MM.1S (cell line): ENCODE measurements around the gene KLF6.

Source experiments
- DNase-seq: peaks from one replicate; pipeline ENCODE4 v3.0.0-alpha.2; 2015
- H2AFZ ChIP-seq: fragments of 300-600 bp; sonication (generic); 2 replicates; pipeline ENCODE4 v1.6.0; 2016; ENCODE audit warnings: antibody characterized with exemption, low read length
- H3F3A ChIP-seq: fragments of 300-600 bp; sonication (generic); 2 replicates; pipeline ENCODE4 v1.6.1; 2016; ENCODE audit warnings: mild to moderate bottlenecking, antibody characterized with exemption, low read length, moderate library complexity, mixed read lengths; ENCODE audit not compliant: insufficient read depth
- H3K27ac ChIP-seq: fragments of 300-600 bp; sonication (generic); 2 replicates; pipeline ENCODE4 v1.5.1; 2016; ENCODE audit warnings: mild to moderate bottlenecking, low read length
- H3K27me3 ChIP-seq: fragments of 300-600 bp; sonication (generic); replicated peaks from 2 replicates; pipeline ENCODE4 v1.6.0; 2016; ENCODE audit warnings: low read length; ENCODE audit not compliant: insufficient read depth
- H3K36me3 ChIP-seq: fragments of 300-600 bp; sonication (generic); replicated peaks from 2 replicates; pipeline ENCODE4 v1.6.1; 2016; ENCODE audit warnings: mild to moderate bottlenecking, low read length, mixed read lengths; ENCODE audit not compliant: insufficient read depth
- H3K4me1 ChIP-seq: fragments of 300-600 bp; sonication (generic); 2 replicates; pipeline ENCODE4 v1.6.1; 2016; ENCODE audit warnings: low read length, mixed read lengths
- H3K4me2 ChIP-seq: fragments of 300-600 bp; sonication (generic); 2 replicates; pipeline ENCODE4 v1.6.0; 2016; ENCODE audit warnings: low read depth, low read length
- H3K4me3 ChIP-seq: fragments of 300-600 bp; sonication (generic); 2 replicates; pipeline ENCODE4 v1.5.1; 2016; ENCODE audit warnings: low read length, mixed read lengths
- H3K79me2 ChIP-seq: fragments of 300-600 bp; sonication (generic); 2 replicates; pipeline ENCODE4 v1.6.1; 2016; ENCODE audit warnings: mixed run types, low read length, mixed read lengths
- H3K9ac ChIP-seq: fragments of 300-600 bp; sonication (generic); 2 replicates; pipeline ENCODE4 v1.6.1; 2016; ENCODE audit warnings: low read length, mixed read lengths
- H3K9me2 ChIP-seq: fragments of 300-600 bp; sonication (generic); replicated peaks from 2 replicates; pipeline ENCODE4 v1.6.1; 2016; ENCODE audit warnings: mild to moderate bottlenecking, low read length, mixed read lengths; ENCODE audit not compliant: insufficient read depth
- H3K9me3 ChIP-seq: fragments of 300-600 bp; sonication (generic); replicated peaks from 2 replicates; pipeline ENCODE4 v1.6.1; 2016; ENCODE audit warnings: mild to moderate bottlenecking, low read length, mixed read lengths; ENCODE audit not compliant: insufficient read depth
- H4K20me1 ChIP-seq: fragments of 300-600 bp; sonication (generic); 2 replicates; pipeline ENCODE4 v1.6.1; 2016; ENCODE audit warnings: mild to moderate bottlenecking, low read length, moderate library complexity, mixed read lengths; ENCODE audit not compliant: insufficient read depth
- EZH2 ChIP-seq: fragments of 300-600 bp; sonication (generic); optimal IDR thresholded peaks from 2 replicates; pipeline ENCODE3; 2017; ENCODE audit warnings: low read depth, mild to moderate bottlenecking, antibody characterized with exemption, low read length, mixed read lengths
- EZH2phosphoT487 ChIP-seq: fragments of 300-600 bp; sonication (generic); IDR thresholded peaks from 2 replicates; pipeline ENCODE4 v1.6.1; 2018; ENCODE audit warnings: antibody characterized with exemption, low read length
- TF ChIP-seq, protein P1 (sequence below): fragments of 300-600 bp; sonication (generic); IDR thresholded peaks from 2 replicates; pipeline ENCODE4 v1.5.1; 2016; ENCODE audit warnings: antibody characterized with exemption, low read length, mixed read lengths

KLF6 gene

GRCh38 chr10:3781468-3782145 is 3.4 kb downstream of the KLF6 start:
- DNase-seq, result no peak
- H3K79me2 ChIP-seq, result peaks cover 76% of the 10 kb centered on the region
- peak overlapping the region; percentile 99; the same call in 1 of the 2 replicates for H3K27ac ChIP-seq

DNA sequence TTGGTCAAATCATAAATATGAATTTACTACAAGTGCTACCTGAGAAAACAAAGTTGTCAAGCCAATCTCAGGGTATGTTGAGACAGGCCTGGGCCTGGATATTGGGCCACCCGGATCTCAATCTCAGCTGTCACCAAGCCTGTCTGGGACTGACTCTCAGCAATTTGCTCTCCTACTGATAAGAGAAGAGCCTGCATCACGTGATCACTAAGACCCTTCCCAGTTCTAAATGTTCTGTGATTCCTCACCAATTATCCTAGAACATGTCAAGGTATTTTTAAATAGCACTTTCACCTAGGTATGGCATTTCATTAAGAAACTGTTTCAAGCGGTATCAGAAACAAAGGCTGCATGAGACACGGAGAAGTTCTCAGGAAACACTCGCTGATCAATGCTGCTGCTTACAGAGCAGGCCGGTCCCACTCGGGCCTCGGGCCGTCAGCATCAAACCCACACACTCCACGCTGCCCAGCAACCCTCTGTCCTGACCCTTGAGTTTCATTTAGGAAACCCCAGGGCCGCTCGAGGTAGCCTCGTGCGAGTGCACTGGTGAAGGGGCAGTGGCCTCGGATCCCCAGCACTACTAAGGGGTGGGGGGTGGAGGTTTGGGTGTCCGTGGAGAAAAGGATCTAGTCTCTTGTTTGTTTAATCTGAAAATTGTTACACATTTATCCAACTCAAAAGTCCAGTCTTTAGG is 4.1 kb downstream of the KLF6 start:
- Histone ChIP-seq H3K4me3 (no peak overlapping the region), H4K20me1 (peaks cover 14% of the 10 kb centered on the region; the same call in 1 of the 2 replicates), H3K27me3 (no peaks in the 10 kb centered on the region), H2AFZ (no peak overlapping the region), H3K9me2 (no peaks in the 10 kb centered on the region), H3K36me3 (peaks cover 55% of the 10 kb centered on the region), H3K4me2 (peak overlapping the region; percentile 78; the same call in 1 of the 2 replicates), H3K4me1 (peaks cover 22% of the 10 kb centered on the region), H3K79me2 (peaks cover 75% of the 10 kb centered on the region), H3F3A (peaks cover 80% of the 10 kb centered on the region), H3K27ac (no peak overlapping the region; the same call in 1 of the 2 replicates), H3K9me3 (no peaks in the 10 kb centered on the region), H3K9ac (no peak overlapping the region)
- TF ChIP-seq EZH2phosphoT487, result no peak
- TF ChIP-seq, protein P1, sequence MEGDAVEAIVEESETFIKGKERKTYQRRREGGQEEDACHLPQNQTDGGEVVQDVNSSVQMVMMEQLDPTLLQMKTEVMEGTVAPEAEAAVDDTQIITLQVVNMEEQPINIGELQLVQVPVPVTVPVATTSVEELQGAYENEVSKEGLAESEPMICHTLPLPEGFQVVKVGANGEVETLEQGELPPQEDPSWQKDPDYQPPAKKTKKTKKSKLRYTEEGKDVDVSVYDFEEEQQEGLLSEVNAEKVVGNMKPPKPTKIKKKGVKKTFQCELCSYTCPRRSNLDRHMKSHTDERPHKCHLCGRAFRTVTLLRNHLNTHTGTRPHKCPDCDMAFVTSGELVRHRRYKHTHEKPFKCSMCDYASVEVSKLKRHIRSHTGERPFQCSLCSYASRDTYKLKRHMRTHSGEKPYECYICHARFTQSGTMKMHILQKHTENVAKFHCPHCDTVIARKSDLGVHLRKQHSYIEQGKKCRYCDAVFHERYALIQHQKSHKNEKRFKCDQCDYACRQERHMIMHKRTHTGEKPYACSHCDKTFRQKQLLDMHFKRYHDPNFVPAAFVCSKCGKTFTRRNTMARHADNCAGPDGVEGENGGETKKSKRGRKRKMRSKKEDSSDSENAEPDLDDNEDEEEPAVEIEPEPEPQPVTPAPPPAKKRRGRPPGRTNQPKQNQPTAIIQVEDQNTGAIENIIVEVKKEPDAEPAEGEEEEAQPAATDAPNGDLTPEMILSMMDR, result no peak
- TF ChIP-seq EZH2, result no peak
- DNase-seq, result no peak

More at GRCh38 chr10:3781468-3782145, 3.4 kb downstream of the KLF6 start:
- no peaks in the 10 kb centered on the region for H3K9me2 ChIP-seq
- peak overlapping the region; percentile 78 for H3K4me2 ChIP-seq
- H3F3A ChIP-seq, result peaks cover 76% of the 10 kb centered on the region
- peak overlapping the region; percentile 98; the same call in 1 of the 2 replicates for H3K9ac ChIP-seq
- H2AFZ ChIP-seq, result no peak overlapping the region
- peaks cover 14% of the 10 kb centered on the region; the same call in 1 of the 2 replicates for H4K20me1 ChIP-seq
- TF ChIP-seq EZH2 (no peak), EZH2phosphoT487 (no peak)
- TF ChIP-seq, protein P1, result no peak
- H3K4me3 ChIP-seq, result peak overlapping the region; percentile 85; the same call in 1 of the 2 replicates
- no peaks in the 10 kb centered on the region for H3K27me3 ChIP-seq
- H3K9me3 ChIP-seq, result no peaks in the 10 kb centered on the region
- peaks cover 22% of the 10 kb centered on the region for H3K4me1 ChIP-seq
- H3K36me3 ChIP-seq, result peaks cover 55% of the 10 kb centered on the region

DNA sequence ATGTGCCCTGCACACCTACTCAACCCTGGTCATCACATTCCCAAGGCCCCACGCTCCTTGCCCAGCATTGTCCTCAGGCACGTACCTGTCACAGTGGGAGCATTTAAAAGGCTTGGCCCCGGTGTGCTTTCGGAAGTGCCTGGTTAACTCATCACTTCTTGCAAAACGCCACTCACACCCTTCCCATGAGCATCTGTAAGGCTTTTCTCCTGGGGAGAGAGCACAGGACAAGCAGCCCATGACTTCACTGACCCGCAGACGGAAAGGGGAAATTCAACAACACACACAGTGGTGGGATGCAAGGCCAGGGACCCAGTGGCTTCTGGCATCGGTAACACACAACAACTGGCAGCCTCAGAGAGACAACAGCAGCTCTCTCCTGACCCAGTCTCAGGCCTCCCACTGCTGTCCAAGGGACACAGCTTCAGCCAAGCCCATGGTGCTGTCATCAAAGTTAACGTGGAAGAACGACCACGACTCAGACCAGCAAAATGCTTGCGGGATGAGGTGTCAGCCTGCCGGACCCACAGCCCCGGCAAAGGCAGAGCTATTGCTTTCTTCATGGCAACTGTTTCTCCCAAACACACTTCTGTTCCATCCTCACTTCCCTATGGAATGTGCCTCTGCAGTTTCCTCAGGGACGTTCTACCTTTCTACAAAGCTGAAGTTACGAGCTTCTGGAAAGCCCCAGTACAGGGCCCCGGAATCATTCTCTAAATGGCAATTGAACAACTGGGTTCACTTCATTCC is 4.8 kb downstream of the KLF6 start:
- Histone ChIP-seq H2AFZ (no peak overlapping the region), H3K4me3 (no peak overlapping the region), H3K27me3 (no peaks in the 10 kb centered on the region), H3K4me2 (no peak overlapping the region), H3K4me1 (peaks cover 22% of the 10 kb centered on the region), H3K36me3 (peaks cover 55% of the 10 kb centered on the region), H3K79me2 (peaks cover 72% of the 10 kb centered on the region), H3F3A (peaks cover 87% of the 10 kb centered on the region), H4K20me1 (peaks cover 14% of the 10 kb centered on the region; the same call in 1 of the 2 replicates), H3K9me3 (no peaks in the 10 kb centered on the region), H3K27ac (no peak overlapping the region; the same call in 1 of the 2 replicates), H3K9me2 (no peaks in the 10 kb centered on the region), H3K9ac (no peak overlapping the region)
- no peak for DNase-seq
- TF ChIP-seq, protein P1, result no peak
- TF ChIP-seq EZH2phosphoT487 (no peak), EZH2 (no peak)
